Measurements from ENCODE around the gene SH3GLB1. TPM values are rescaled to one million over a fixed set of nuclear protein-coding genes. Genes with fewer than 3 reads are reported as not detected.
A peak's percentile ranks its signal among the peaks of the same experiment; 100 is the strongest.

The SH3GLB1 gene
- total and polyA plus RNA-seq, 8 donors, result 92.7 to 114 (median 102) TPM

- no peaks in the 10 kb centered on the region for H3K36me3 ChIP-seq
- intact Hi-C loops (cut with DNase I), result no loop called here
- no peaks in the 10 kb centered on the region for H3K27me3 ChIP-seq
- no peaks in the 10 kb centered on the region for H3K9me3 ChIP-seq
- H3K27ac ChIP-seq, result no peak overlapping the region
- peaks cover 0 to 4% of the 10 kb centered on the region in 2 donors for H3K4me1 ChIP-seq
- no peak for TF ChIP-seq CTCF (IDR thresholded peaks at IDR 0.05)
- DNase-seq (no peak), ATAC-seq (no peak)
- H3K4me3 ChIP-seq, result no peak overlapping the region
Measured at GRCh38 chr1:86754265-86754974, 50.0 kb downstream of the SH3GLB1 start.

- H3K9me3 ChIP-seq, result peaks cover 0 to 3% of the 10 kb centered on the region in 2 donors
- ATAC-seq, result no peak
- H3K4me1 ChIP-seq, result peaks cover 0 to 4% of the 10 kb centered on the region in 2 donors
- intact Hi-C loops (cut with DNase I), result no loop called here
- no peaks in the 10 kb centered on the region for H3K27me3 ChIP-seq
- no peaks in the 10 kb centered on the region for H3K36me3 ChIP-seq
- TF ChIP-seq CTCF (IDR thresholded peaks at IDR 0.05), result no peak
- no peak for DNase-seq
- H3K27ac ChIP-seq, result no peak overlapping the region
- no peak overlapping the region for H3K4me3 ChIP-seq
Measured at GRCh38 chr1:86756062-86756406, 51.7 kb downstream of the SH3GLB1 start.

GRCh38 chr1:86757272-86757984 is 53.1 kb downstream of the SH3GLB1 start:
- Histone ChIP-seq H3K4me3 (no peak overlapping the region), H3K4me1 (peaks cover 0 to 4% of the 10 kb centered on the region in 2 donors), H3K36me3 (no peaks in the 10 kb centered on the region), H3K27ac (peak overlapping the region in 1 of 2 donors; percentile 56), H3K9me3 (peaks cover 0 to 3% of the 10 kb centered on the region in 2 donors), H3K27me3 (no peaks in the 10 kb centered on the region)
- no peak for TF ChIP-seq CTCF (IDR thresholded peaks at IDR 0.05)
- DNase-seq, result peak in 2 of 4 donors; percentile 53 to 74
- intact Hi-C loops (cut with DNase I), result no loop called here
- ATAC-seq, result peak; percentile 74

GRCh38 chr1:86758570-86758969 is 54.2 kb downstream of the SH3GLB1 start:
- no peaks in the 10 kb centered on the region for H3K27me3 ChIP-seq
- no peak overlapping the region for H3K27ac ChIP-seq
- peak; percentile 62 for ATAC-seq
- DNase-seq, result peak in 1 of 4 donors; percentile 49
- H3K4me3 ChIP-seq, result no peak overlapping the region
- peaks cover 0 to 3% of the 10 kb centered on the region in 2 donors for H3K9me3 ChIP-seq
- peaks cover 0 to 4% of the 10 kb centered on the region in 2 donors for H3K4me1 ChIP-seq
- no peak for TF ChIP-seq CTCF (IDR thresholded peaks at IDR 0.05)
- intact Hi-C loops (cut with DNase I), result no loop called here
- H3K36me3 ChIP-seq, result no peaks in the 10 kb centered on the region

- intact Hi-C loops (cut with DNase I), result no loop called here
- H3K27ac ChIP-seq, result no peak overlapping the region
- no peak for ATAC-seq
Measured at GRCh38 chr1:86760199-86760598, 55.8 kb downstream of the SH3GLB1 start.

More at GRCh38 chr1:86760199-86760598, 55.8 kb downstream of the SH3GLB1 start:
- no peak overlapping the region for H3K4me3 ChIP-seq
- no peak for DNase-seq
- H3K4me1 ChIP-seq, result peaks cover 0 to 4% of the 10 kb centered on the region in 2 donors
- peaks cover 0 to 3% of the 10 kb centered on the region in 2 donors for H3K9me3 ChIP-seq
- no peaks in the 10 kb centered on the region for H3K27me3 ChIP-seq
- TF ChIP-seq CTCF (IDR thresholded peaks at IDR 0.05), result no peak
- no peaks in the 10 kb centered on the region for H3K36me3 ChIP-seq
